SK-N-SH (cell line): ENCODE results near the gene SMPD2.

Experiments
- CTCF ChIP-seq: fragments of 200-600 bp; sonication (generic); IDR thresholded peaks from 2 replicates; pipeline ENCODE4 v1.6.1; 2017; ENCODE audit warnings: antibody characterized with exemption, mild to moderate bottlenecking, moderate library complexity
- ELF1 ChIP-seq: IDR thresholded peaks from 2 replicates; pipeline ENCODE4 v1.4.0; 2012
- EP300 ChIP-seq, 2 experiments: IDR thresholded peaks; 2 replicates each; pipeline versions ENCODE4 v1.4.0 to v1.6.1; 2012; ENCODE audit warnings: borderline replicate concordance in 1 of 2, low read depth in 1 of 2, low read length in 1 of 2
- GATA2 ChIP-seq: sonication (generic); formaldehyde crosslinking; IDR thresholded peaks from 2 replicates; pipeline ENCODE4 v1.5.0; 2020; ENCODE audit warnings: mild to moderate bottlenecking, missing genetic modification reagents
- MAX ChIP-seq: IDR thresholded peaks from 2 replicates; pipeline ENCODE4 v1.4.0; 2012; ENCODE audit warnings: low read depth
- MEF2A ChIP-seq: IDR thresholded peaks from 2 replicates; pipeline ENCODE4 v1.4.0; 2012; ENCODE audit warnings: low read depth, borderline replicate concordance
- POLR2AphosphoS5 ChIP-seq: IDR thresholded peaks from 2 replicates; pipeline ENCODE4 v1.6.1; 2012; ENCODE audit warnings: low read depth, low read length
- RCOR1 ChIP-seq: fragments of 150-350 bp; IDR thresholded peaks from 2 replicates; pipeline ENCODE4 v1.6.1; 2017; ENCODE audit warnings: antibody characterized with exemption, low read length
- REST ChIP-seq: IDR thresholded peaks from 2 replicates; pipeline ENCODE4 v1.6.1; 2012; ENCODE audit warnings: mild to moderate bottlenecking, low read depth, low read length, moderate library complexity
- RXRA ChIP-seq: IDR thresholded peaks from 2 replicates; pipeline ENCODE4 v1.4.0; 2012; ENCODE audit warnings: low read depth, mild to moderate bottlenecking, borderline replicate concordance
- SIN3A ChIP-seq: IDR thresholded peaks from 2 replicates; pipeline ENCODE4 v1.6.1; 2012; ENCODE audit warnings: low read depth, mild to moderate bottlenecking, low read length, moderate library complexity, borderline replicate concordance
- SMC3 ChIP-seq: IDR thresholded peaks from 2 replicates; pipeline ENCODE4 v1.6.1; 2012; ENCODE audit warnings: low read depth, low read length, improper control_type of control experiment
- USF2 ChIP-seq: fragments of 150-350 bp; IDR thresholded peaks from 2 replicates; pipeline ENCODE4 v1.6.1; 2017; ENCODE audit warnings: antibody characterized with exemption, low read length, low read depth, borderline replicate concordance

- TF ChIP-seq EP300 (IDR thresholded peaks at IDR 0.05; ENCODE audit: borderline replicate concordance in 1 of 2, low read depth in 1 of 2, low read length in 1 of 2) = no peak
- no peak for TF ChIP-seq SIN3A
- TF ChIP-seq CTCF = no peak
- no peak for TF ChIP-seq USF2
- no peak for TF ChIP-seq RXRA
- TF ChIP-seq RCOR1 = no peak
- no peak for TF ChIP-seq ELF1
- TF ChIP-seq GATA2 (CRISPR knock-in tag) = no peak
- no peak for TF ChIP-seq SMC3
- no peak for TF ChIP-seq MAX
- no peak for TF ChIP-seq REST
- TF ChIP-seq MEF2A = no peak
- no peak for TF ChIP-seq POLR2AphosphoS5
Observed at GRCh38 chr6:109450801-109451200, 10.3 kb downstream of the SMPD2 start.
